GM12878 (cell line): Measurements from ENCODE around the gene ABCA4. TPM values are rescaled to one million over a fixed set of nuclear protein-coding genes. Genes with fewer than 3 reads are reported as not detected.

Experiments used
- ATAC-seq: fragments of 200-7000 bp; cut with Tn5 transposase; 3 replicates; pipeline ENCODE4 v1.9.1; 2020; ENCODE audit warnings: mild to moderate bottlenecking, moderate library complexity
- BruUV-seq: library from RNA; stranded (reverse); fragments of 400-500 nt; replicated peaks from 2 replicates; lab custom pipeline; 2021; lab: Mats Ljungman, UMichigan
- CTCF ChIA-PET: fragments of 300-600 bp; sonication (Branson Sonifier 250); formaldehyde crosslinking; extraction: SDS; loops from one replicate; lab custom pipeline; 2021; ENCODE audit warnings: inconsistent platforms; lab: Yijun Ruan, JAX
- POLR2A ChIA-PET: fragments of 350-600 bp; formaldehyde crosslinking; extraction: SDS; loops from one replicate; lab custom pipeline; 2021; ENCODE audit warnings: inconsistent platforms; lab: Charles Lee
- RAD21 ChIA-PET: fragments of 300-600 bp; sonication (Branson Sonifier 250); formaldehyde crosslinking; loops from one replicate; lab custom pipeline; 2023; ENCODE audit warnings: antibody characterized with exemption; ENCODE audit not compliant: unreplicated experiment; lab: Charles Lee
- SMC1A ChIA-PET: fragments of 300-600 bp; sonication (Branson Sonifier 250); formaldehyde crosslinking; loops from one replicate; lab custom pipeline; 2023; ENCODE audit not compliant: unreplicated experiment, uncharacterized antibody; lab: Charles Lee
- DNase-seq: peaks from one replicate; pipeline ENCODE4 v3.0.0-alpha.2; 2011; ENCODE audit warnings: low read depth, low spot score
- FAIRE-seq: peaks from 3 replicates; lab custom pipeline; 2011; peaks lifted over from hg19 to GRCh38; lab: Jason Lieb, UNC
- H2AFZ ChIP-seq: 2 replicates; pipeline ENCODE4 v1.6.0; 2011; ENCODE audit warnings: low read depth, low read length, control low read depth; ENCODE audit not compliant: control insufficient read depth
- H3K27ac ChIP-seq: 2 replicates; pipeline ENCODE4 v1.5.1; 2011; ENCODE audit warnings: control low read depth; ENCODE audit not compliant: control insufficient read depth, insufficient read depth
- H3K27me3 ChIP-seq, 2 experiments: replicated peaks in 1 of 2; 2 replicates each; pipeline versions ENCODE4 v1.6.0 to v1.6.1; 2011; ENCODE audit warnings: low read length in 1 of 2; ENCODE audit not compliant: control insufficient read depth in 2 of 2, insufficient read depth in 2 of 2
- H3K36me3 ChIP-seq, 2 experiments: 2 replicates each; pipeline ENCODE4 v1.5.1; 2011; ENCODE audit warnings: low read length in 1 of 2; ENCODE audit not compliant: control insufficient read depth in 2 of 2, insufficient read depth in 2 of 2
- H3K4me1 ChIP-seq: 2 replicates; pipeline ENCODE4 v1.6.1; 2011; ENCODE audit warnings: mild to moderate bottlenecking, low read length, moderate library complexity, mixed read lengths; ENCODE audit not compliant: control insufficient read depth, insufficient read depth
- H3K4me2 ChIP-seq: 2 replicates; pipeline ENCODE4 v1.6.0; 2011; ENCODE audit warnings: control low read depth; ENCODE audit not compliant: control insufficient read depth, insufficient read depth
- H3K4me3 ChIP-seq: fragments of 200-600 bp; sonication (generic); 2 replicates; pipeline ENCODE4 v1.5.1; 2016
- H3K79me2 ChIP-seq: 2 replicates; pipeline ENCODE4 v1.6.0; 2011; ENCODE audit warnings: low read length; ENCODE audit not compliant: control insufficient read depth, insufficient read depth
- H3K9ac ChIP-seq: 2 replicates; pipeline ENCODE4 v1.8.0; 2011; ENCODE audit warnings: low read length, control low read depth, mixed read lengths; ENCODE audit not compliant: control insufficient read depth, insufficient read depth
- H3K9me3 ChIP-seq: replicated peaks from 3 replicates; pipeline ENCODE4 v1.5.1; 2011; ENCODE audit warnings: mild to moderate bottlenecking, low read length; ENCODE audit not compliant: control insufficient read depth, insufficient read depth
- H4K20me1 ChIP-seq: 2 replicates; pipeline ENCODE4 v1.6.0; 2011; ENCODE audit not compliant: control insufficient read depth, insufficient read depth
- BHLHE40 ChIP-seq, 2 experiments: fragments of 450-650 bp in 1 of 2; IDR thresholded peaks; 2 replicates each; pipeline ENCODE4 v1.6.1; 2011 to 2017; ENCODE audit warnings: low read depth in 2 of 2, borderline replicate concordance in 1 of 2, improper control_type of control experiment in 1 of 2, low read length in 1 of 2, mild to moderate bottlenecking in 1 of 2
- CTCF ChIP-seq, 3 experiments: IDR thresholded peaks in 2 of 3; conservative IDR thresholded peaks in 1 of 3; 2 replicates each; pipeline ENCODE4 v1.5.1; 2011; ENCODE audit warnings: low read depth in 3 of 3, low read length in 3 of 3, mild to moderate bottlenecking in 3 of 3, control low read depth in 2 of 3, moderate library complexity in 2 of 3, inconsistent platforms in 1 of 3, mixed read lengths in 1 of 3; ENCODE audit not compliant: control insufficient read depth in 2 of 3, insufficient read depth in 1 of 3; ENCODE audit errors: extremely low read depth in 1 of 3
- EP300 ChIP-seq, 2 experiments: fragments of 150-350 bp in 1 of 2; IDR thresholded peaks; 2 replicates each; pipeline ENCODE4 v1.6.1; 2011 to 2012; ENCODE audit warnings: low read depth in 2 of 2, low read length in 2 of 2, borderline replicate concordance in 1 of 2, improper control_type of control experiment in 1 of 2, inconsistent platforms in 1 of 2; ENCODE audit not compliant: control insufficient read depth in 1 of 2
- ESRRA ChIP-seq: IDR thresholded peaks from 2 replicates; pipeline ENCODE4 v1.6.1; 2012; ENCODE audit warnings: mild to moderate bottlenecking, low read length, improper control_type of control experiment
- HDAC2 ChIP-seq: fragments of 200-600 bp; sonication (generic); IDR thresholded peaks from 2 replicates; pipeline ENCODE4 v1.6.1; 2017
- HSF1 ChIP-seq: fragments of 150-350 bp; IDR thresholded peaks from 2 replicates; pipeline ENCODE4 v1.6.1; 2014; ENCODE audit warnings: mild to moderate bottlenecking, low read depth, low read length
- NBN ChIP-seq: fragments of 450-650 bp; IDR thresholded peaks from 2 replicates; pipeline ENCODE4 v1.6.1; 2016
- NFYB ChIP-seq: IDR thresholded peaks from 2 replicates; pipeline ENCODE4 v1.6.1; 2011; ENCODE audit warnings: low read depth, mild to moderate bottlenecking, low read length, improper control_type of control experiment, moderate library complexity; ENCODE audit not compliant: insufficient read depth
- NR2C2 ChIP-seq: IDR thresholded peaks from 2 replicates; pipeline ENCODE4 v1.6.1; 2011; ENCODE audit warnings: borderline replicate concordance, low read depth; ENCODE audit not compliant: control insufficient read depth, insufficient read length
- POU2F2 ChIP-seq: IDR thresholded peaks from 3 replicates; pipeline ENCODE4 v1.6.1; 2011; ENCODE audit warnings: low read depth, mild to moderate bottlenecking, low read length, borderline replicate concordance
- RCOR1 ChIP-seq: conservative IDR thresholded peaks from 2 replicates; pipeline ENCODE4 v1.6.1; 2012; ENCODE audit warnings: low read depth, low read length, improper control_type of control experiment
- SPI1 ChIP-seq: IDR thresholded peaks from 2 replicates; pipeline ENCODE4 v1.6.1; 2011; ENCODE audit warnings: low read depth, mild to moderate bottlenecking, low read length, moderate library complexity, borderline replicate concordance; ENCODE audit not compliant: insufficient read depth
- STAT1 ChIP-seq: fragments of 450-650 bp; conservative IDR thresholded peaks from 2 replicates; pipeline ENCODE4 v1.6.1; 2014; ENCODE audit warnings: antibody characterized with exemption, mild to moderate bottlenecking
- ZBED1 ChIP-seq: IDR thresholded peaks from 2 replicates; pipeline ENCODE4 v1.6.1; 2016; ENCODE audit warnings: borderline replicate concordance
- ZNF217 ChIP-seq: fragments of 450-650 bp; IDR thresholded peaks from 2 replicates; pipeline ENCODE4 v1.6.1; 2017; ENCODE audit warnings: antibody characterized with exemption, mild to moderate bottlenecking
- WGBS: methylation state at CpG from one replicate; pipeline ENCODE4 v1.1.6; 2016; ENCODE audit warnings: low lambda C conversion rate; ENCODE audit not compliant: insufficient replicate concordance, insufficient coverage; ENCODE audit errors: missing lambda C conversion rate; 5-methylcytosine and 5-hydroxymethylcytosine counted together
- in situ Hi-C: fragments of 300-500 bp; cut with MboI; formaldehyde crosslinking; loops from 9 replicates; pipeline ENCODE4 v1.14.3; 2018; ENCODE audit warnings: mixed read lengths
- intact Hi-C: fragments of 100-400 bp; cut with micrococcal nuclease; formaldehyde crosslinking; loops from one replicate; pipeline ENCODE4 v1.14.2; 2022; ENCODE audit not compliant: unreplicated experiment
- polyA plus RNA-seq, 11 experiments: library from polyadenylated mRNA; depleted of rRNA in 4 of 11; unstranded in 6 of 11; stranded (reverse) in 5 of 11; fragments of >200 nt; fragmentation: Nextera tagmentation in 4 of 11; fragmentation: Illumina TruSeq in 1 of 11; extraction: Ambion mirVana in 4 of 11; extraction: Trizol in 1 of 11; gene quantifications; 1 replicate in 1 of 11; 2 replicates in 10 of 11; pipeline versions ENCODE4 v1.2.1 to v1.2.3, GENCODE V29; 2011 to 2016; ENCODE audit warnings: inconsistent platforms in 2 of 11, missing spikeins in 2 of 11, low read depth in 1 of 11
- total RNA-seq, 4 experiments: library from RNA; depleted of rRNA in 3 of 4; stranded (reverse); fragments of >200 nt in 3 of 4; fragmentation: Illumina TruSeq in 1 of 4; extraction: Trizol in 1 of 4; gene quantifications; 2 replicates each; pipeline versions ENCODE4 v1.2.1 to v1.2.3, GENCODE V29; 2013 to 2021

ABCA4 gene
- total and polyA plus RNA-seq, 10 of the 15 experiments (the other 5 are each of a cell fraction or from before 2014, with no cell fraction given) = 0.03 to 0.28 (median 0.11) TPM; not detected in 3

GRCh38 chr1:93990010-93990409 is 130.9 kb downstream of the ABCA4 start:
- in situ Hi-C loops (no loop called here), intact Hi-C loops (no loop called here)
- DNase-seq (no peak), FAIRE-seq (no peak), ATAC-seq (no peak)
- no peak overlapping the region for H3K4me3 ChIP-seq
- no peak overlapping the region for H2AFZ ChIP-seq
- H3K4me1 ChIP-seq = no peaks in the 10 kb centered on the region
- ChIA-PET SMC1A (no interaction called here), POLR2A (no interaction called here), RAD21 (no interaction called here), CTCF (interaction anchor here (0.7 to 1.2 kb wide), 2 partner anchors 14 to 35 kb away, joined by 3 to 4 read pairs; no protein-coding TSS in a partner anchor)
- no peak overlapping the region for H3K9ac ChIP-seq
- H3K36me3 ChIP-seq = no peaks in the 10 kb centered on the region
- peaks cover 0 to 7% of the 10 kb centered on the region in 2 experiments; a peak in 1 of 4 replicates for H3K27me3 ChIP-seq
- no peaks in the 10 kb centered on the region for H3K79me2 ChIP-seq
- no peak overlapping the region for H3K27ac ChIP-seq
- WGBS = 40% methylated on average over 5 of the region's 5 CpGs
- no peaks in the 10 kb centered on the region for H4K20me1 ChIP-seq
- BruUV-seq = no TSS peak
- H3K4me2 ChIP-seq = no peak overlapping the region
- H3K9me3 ChIP-seq = no peaks in the 10 kb centered on the region
- no peak for TF ChIP-seq BHLHE40 (IDR thresholded peaks at IDR 0.05; ENCODE audit: borderline replicate concordance in 1 of 2, low read depth in 2 of 2, low read length in 1 of 2)
- no peak for TF ChIP-seq EP300 (IDR thresholded peaks at IDR 0.05; ENCODE audit: borderline replicate concordance in 1 of 2, control insufficient read depth in 1 of 2, low read depth in 2 of 2, low read length in 2 of 2)
- TF ChIP-seq ZNF217 = no peak
- no peak for TF ChIP-seq HSF1
- TF ChIP-seq NBN = no peak

GRCh38 chr1:93989601-93990000 is 131.3 kb downstream of the ABCA4 start:
- H4K20me1 ChIP-seq = no peaks in the 10 kb centered on the region
- no peak overlapping the region for H3K4me2 ChIP-seq
- no peaks in the 10 kb centered on the region for H3K79me2 ChIP-seq
- RAD21 ChIA-PET = no interaction called here
- intact Hi-C loops (no loop called here), in situ Hi-C loops (no loop called here)
- SMC1A ChIA-PET = no interaction called here
- H3K4me3 ChIP-seq = no peak overlapping the region
- H3K36me3 ChIP-seq = no peaks in the 10 kb centered on the region
- no peak overlapping the region for H3K27ac ChIP-seq
- H3K9ac ChIP-seq = no peak overlapping the region
- peaks cover 0 to 7% of the 10 kb centered on the region in 2 experiments; a peak in 1 of 4 replicates for H3K27me3 ChIP-seq
- no peak for FAIRE-seq
- no peak overlapping the region for H2AFZ ChIP-seq
- no peak for ATAC-seq
- no TSS peak for BruUV-seq
- H3K9me3 ChIP-seq = no peaks in the 10 kb centered on the region
- no peaks in the 10 kb centered on the region for H3K4me1 ChIP-seq
- WGBS = 54% methylated on average over 5 of the region's 5 CpGs
- DNase-seq = no peak
- CTCF ChIA-PET = interaction anchor here (0.7 to 1.2 kb wide), 2 partner anchors 14 to 36 kb away, joined by 3 to 4 read pairs; no protein-coding TSS in a partner anchor
- POLR2A ChIA-PET = no interaction called here
- TF ChIP-seq POU2F2 (no peak), STAT1 (no peak), NFYB (no peak), SPI1 (no peak), ZNF217 (no peak), RCOR1 (no peak), HDAC2 (no peak), ESRRA (no peak), NR2C2 (no peak), CTCF (IDR thresholded peaks at IDR 0.05 in 2 of 3, conservative IDR thresholded peaks at IDR 0.05 in 1 of 3; ENCODE audit: control insufficient read depth in 2 of 3, extremely low read depth in 1 of 3, insufficient read depth in 1 of 3, low read depth in 3 of 3, low read length in 3 of 3) (no peak), ZBED1 (no peak)
